ENCODE results near the gene TRUB1.

TRUB1 gene

GRCh38 chr10:115024371-115024770 is 86.4 kb downstream of the TRUB1 start:
- Histone ChIP-seq H3K27ac (ENCODE audit: insufficient read depth in 1 of 2, low read depth in 1 of 2, low read length in 2 of 2, poor library complexity in 1 of 2, severe bottlenecking in 2 of 2) (no peak overlapping the region), H3K9me3 (ENCODE audit: control extremely low read depth in 1 of 5, control insufficient read depth in 4 of 5, insufficient read depth in 2 of 5, low read depth in 1 of 5, low read length in 4 of 5) (no peaks in the 10 kb centered on the region), H3K4me3 (ENCODE audit: control insufficient read depth in 1 of 7, extremely low read depth in 1 of 7, insufficient read depth in 4 of 7, low read depth in 2 of 7, low read length in 6 of 7) (no peak overlapping the region), H3K36me3 (ENCODE audit: control insufficient read depth in 4 of 4, insufficient read depth in 4 of 4, low read length in 3 of 4) (no peaks in the 10 kb centered on the region), H3K4me1 (ENCODE audit: control extremely low read depth in 1 of 4, control insufficient read depth in 4 of 4, insufficient read depth in 4 of 4, low read length in 3 of 4) (no peaks in the 10 kb centered on the region), H3K27me3 (replicated peaks in 2 of 5; ENCODE audit: control insufficient read depth in 4 of 5, insufficient read depth in 5 of 5, low read length in 4 of 5) (no peaks in the 10 kb centered on the region)
- 98% methylated on average over 7 of the region's 9 CpGs for WGBS (ENCODE audit: insufficient coverage)
- POLR2A ChIA-PET: no interaction called here
- CTCF ChIA-PET: interaction anchor here (1.9 kb wide), 1 partner anchor 11 kb away, joined by 5 read pairs; no protein-coding TSS in a partner anchor
- DNase-seq: no peak

GRCh38 chr10:115026056-115026745 is 88.2 kb downstream of the TRUB1 start:
- 88% methylated on average over 9 of the region's 13 CpGs for whole genome bisulfite sequencing (ENCODE audit: insufficient coverage)
- Histone ChIP-seq H3K4me3 (ENCODE audit: control insufficient read depth in 1 of 7, extremely low read depth in 1 of 7, insufficient read depth in 4 of 7, low read depth in 2 of 7, low read length in 6 of 7) (no peak overlapping the region), H3K9me3 (ENCODE audit: control extremely low read depth in 1 of 5, control insufficient read depth in 4 of 5, insufficient read depth in 2 of 5, low read depth in 1 of 5, low read length in 4 of 5) (no peaks in the 10 kb centered on the region), H3K27me3 (replicated peaks in 2 of 5; ENCODE audit: control insufficient read depth in 4 of 5, insufficient read depth in 5 of 5, low read length in 4 of 5) (no peaks in the 10 kb centered on the region), H3K36me3 (ENCODE audit: control insufficient read depth in 4 of 4, insufficient read depth in 4 of 4, low read length in 3 of 4) (no peaks in the 10 kb centered on the region), H3K4me1 (ENCODE audit: control extremely low read depth in 1 of 4, control insufficient read depth in 4 of 4, insufficient read depth in 4 of 4, low read length in 3 of 4) (no peaks in the 10 kb centered on the region), H3K27ac (ENCODE audit: insufficient read depth in 1 of 2, low read depth in 1 of 2, low read length in 2 of 2, poor library complexity in 1 of 2, severe bottlenecking in 2 of 2) (no peak overlapping the region)
- ChIA-PET CTCF (interaction anchor here (1.9 kb wide), 1 partner anchor 9 kb away, joined by 5 read pairs; no protein-coding TSS in a partner anchor), POLR2A (no interaction called here)
- DNase-seq: no peak

- Histone ChIP-seq H3K27me3 (replicated peaks in 2 of 5; ENCODE audit: control insufficient read depth in 4 of 5, insufficient read depth in 5 of 5, low read length in 4 of 5) (no peaks in the 10 kb centered on the region), H3K27ac (ENCODE audit: insufficient read depth in 1 of 2, low read depth in 1 of 2, low read length in 2 of 2, poor library complexity in 1 of 2, severe bottlenecking in 2 of 2) (no peak overlapping the region), H3K4me1 (ENCODE audit: control extremely low read depth in 1 of 4, control insufficient read depth in 4 of 4, insufficient read depth in 4 of 4, low read length in 3 of 4) (no peaks in the 10 kb centered on the region), H3K4me3 (ENCODE audit: control insufficient read depth in 1 of 7, extremely low read depth in 1 of 7, insufficient read depth in 4 of 7, low read depth in 2 of 7, low read length in 6 of 7) (no peak overlapping the region), H3K9me3 (ENCODE audit: control extremely low read depth in 1 of 5, control insufficient read depth in 4 of 5, insufficient read depth in 2 of 5, low read depth in 1 of 5, low read length in 4 of 5) (no peaks in the 10 kb centered on the region), H3K36me3 (ENCODE audit: control insufficient read depth in 4 of 4, insufficient read depth in 4 of 4, low read length in 3 of 4) (no peaks in the 10 kb centered on the region)
- no peak for DNase-seq
- 95% methylated on average over 7 of the region's 7 CpGs for WGBS (ENCODE audit: insufficient coverage)
- CTCF ChIA-PET: no interaction called here
- POLR2A ChIA-PET: no interaction called here
These were observed 88.7 kb downstream of the TRUB1 start for GRCh38 chr10:115026746-115027140.

All from common myeloid progenitor, CD34-positive (primary cell).